Measurements from ENCODE around the gene P2RY12.
A peak's percentile ranks its signal among the peaks of the same experiment; 100 is the strongest.

Gene P2RY12

GRCh38 chr3:151330899-151331298 is 53.7 kb downstream of the P2RY12 start:
- no peak for DNase-seq

- DNase-seq = no peak
These were observed 54.2 kb downstream of the P2RY12 start for GRCh38 chr3:151330379-151330778.

GRCh38 chr3:151329363-151329762 is 55.2 kb downstream of the P2RY12 start, which contains the start of gene P2RY13:
P2RY13 (minus strand) TSS chr3:151329549; CDS start chr3:151329528, 21 bp downstream.
- DNase-seq = no peak

- no peak for DNase-seq
These were observed 56.1 kb downstream of the P2RY12 start for GRCh38 chr3:151328298-151328995.

GRCh38 chr3:151327571-151328198 is 56.9 kb downstream of the P2RY12 start:
- DNase-seq = no peak

- no peak for DNase-seq
These were observed 62.0 kb downstream of the P2RY12 start for GRCh38 chr3:151322511-151322910.

GRCh38 chr3:151321526-151321925 is 63.0 kb downstream of the P2RY12 start:
- DNase-seq = no peak

- no peak for DNase-seq
These were observed 64.4 kb downstream of the P2RY12 start for GRCh38 chr3:151320131-151320530.

- DNase-seq = no peak
These were observed 64.9 kb downstream of the P2RY12 start for GRCh38 chr3:151319628-151320027.

- no peak for DNase-seq
These were observed 65.6 kb downstream of the P2RY12 start for GRCh38 chr3:151318991-151319390.

- no peak for DNase-seq
These were observed 66.2 kb downstream of the P2RY12 start for GRCh38 chr3:151318313-151318712.

- peak; percentile 12 to 22 for DNase-seq
These were observed 68.1 kb downstream of the P2RY12 start, which contains the start of gene GPR87 for GRCh38 chr3:151316267-151316991. GPR87 (minus strand) TSS chr3:151316820; CDS start chr3:151300100, 16,720 bp downstream.

GRCh38 chr3:151315846-151316245 is 68.7 kb downstream of the P2RY12 start:
- no peak for DNase-seq

- no peak for DNase-seq
These were observed 69.4 kb downstream of the P2RY12 start for GRCh38 chr3:151315136-151315535.

- no peak for DNase-seq
These were observed 70.0 kb downstream of the P2RY12 start for GRCh38 chr3:151314593-151314992.

GRCh38 chr3:151314137-151314536 is 70.4 kb downstream of the P2RY12 start:
- DNase-seq = no peak

- DNase-seq = no peak
These were observed 71.6 kb downstream of the P2RY12 start for GRCh38 chr3:151312972-151313371.

GRCh38 chr3:151309566-151309965 is 75.0 kb downstream of the P2RY12 start:
- DNase-seq = no peak

GRCh38 chr3:151307583-151308488 is 76.7 kb downstream of the P2RY12 start:
- DNase-seq = no peak

- no peak for DNase-seq
These were observed 77.4 kb downstream of the P2RY12 start for GRCh38 chr3:151307131-151307530.

GRCh38 chr3:151306168-151306810 is 78.3 kb downstream of the P2RY12 start:
- no peak for DNase-seq

- DNase-seq = no peak
These were observed 78.8 kb downstream of the P2RY12 start for GRCh38 chr3:151305775-151306151.

All from stimulated activated CD4-positive, alpha-beta T cell treated with anti-CD3 and anti-CD28 coated beads, Interleukin-2, amount 100 ng/mL, for 24 hours (primary cell).